ENCODE data around the gene HADHA.

Gene HADHA

DNA sequence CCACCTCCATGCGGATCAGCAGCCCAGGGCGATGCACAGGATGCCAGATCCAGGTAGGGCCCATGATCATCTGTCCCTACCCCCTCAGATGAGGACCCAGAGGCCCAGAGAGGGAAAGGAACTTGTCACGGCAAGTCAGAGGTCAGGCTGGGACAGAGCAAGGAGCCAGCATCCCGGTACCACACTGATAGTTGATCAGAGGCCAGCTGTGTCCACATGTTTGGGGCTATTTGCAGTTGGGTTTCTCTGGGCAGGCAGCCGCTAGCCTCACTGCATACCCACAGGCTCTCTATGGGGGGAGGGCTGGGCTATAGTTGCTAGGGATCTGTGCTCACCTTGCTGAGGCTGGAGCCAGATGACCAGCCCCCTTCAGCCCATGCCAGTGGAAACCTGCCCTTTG lies 62.0 kb downstream of the HADHA start:
- no peak for DNase-seq (ENCODE audit: extremely low read depth, insufficient read length)
- no peaks in the 10 kb centered on the region for H3K36me3 ChIP-seq (ENCODE audit: control insufficient read depth, insufficient read depth, low read length)
- no peak overlapping the region for H3K4me3 ChIP-seq (replicated peaks; ENCODE audit: low read depth, low read length)
- H3K27me3 ChIP-seq (replicated peaks; ENCODE audit: control insufficient read depth, insufficient read depth, low read length) = no peaks in the 10 kb centered on the region; the same call in none of the 2 replicates
- TF ChIP-seq, protein P1, sequence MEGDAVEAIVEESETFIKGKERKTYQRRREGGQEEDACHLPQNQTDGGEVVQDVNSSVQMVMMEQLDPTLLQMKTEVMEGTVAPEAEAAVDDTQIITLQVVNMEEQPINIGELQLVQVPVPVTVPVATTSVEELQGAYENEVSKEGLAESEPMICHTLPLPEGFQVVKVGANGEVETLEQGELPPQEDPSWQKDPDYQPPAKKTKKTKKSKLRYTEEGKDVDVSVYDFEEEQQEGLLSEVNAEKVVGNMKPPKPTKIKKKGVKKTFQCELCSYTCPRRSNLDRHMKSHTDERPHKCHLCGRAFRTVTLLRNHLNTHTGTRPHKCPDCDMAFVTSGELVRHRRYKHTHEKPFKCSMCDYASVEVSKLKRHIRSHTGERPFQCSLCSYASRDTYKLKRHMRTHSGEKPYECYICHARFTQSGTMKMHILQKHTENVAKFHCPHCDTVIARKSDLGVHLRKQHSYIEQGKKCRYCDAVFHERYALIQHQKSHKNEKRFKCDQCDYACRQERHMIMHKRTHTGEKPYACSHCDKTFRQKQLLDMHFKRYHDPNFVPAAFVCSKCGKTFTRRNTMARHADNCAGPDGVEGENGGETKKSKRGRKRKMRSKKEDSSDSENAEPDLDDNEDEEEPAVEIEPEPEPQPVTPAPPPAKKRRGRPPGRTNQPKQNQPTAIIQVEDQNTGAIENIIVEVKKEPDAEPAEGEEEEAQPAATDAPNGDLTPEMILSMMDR (IDR thresholded peaks at IDR 0.05; ENCODE audit: insufficient read depth, low read length, poor library complexity, severe bottlenecking) = no peak

DNA sequence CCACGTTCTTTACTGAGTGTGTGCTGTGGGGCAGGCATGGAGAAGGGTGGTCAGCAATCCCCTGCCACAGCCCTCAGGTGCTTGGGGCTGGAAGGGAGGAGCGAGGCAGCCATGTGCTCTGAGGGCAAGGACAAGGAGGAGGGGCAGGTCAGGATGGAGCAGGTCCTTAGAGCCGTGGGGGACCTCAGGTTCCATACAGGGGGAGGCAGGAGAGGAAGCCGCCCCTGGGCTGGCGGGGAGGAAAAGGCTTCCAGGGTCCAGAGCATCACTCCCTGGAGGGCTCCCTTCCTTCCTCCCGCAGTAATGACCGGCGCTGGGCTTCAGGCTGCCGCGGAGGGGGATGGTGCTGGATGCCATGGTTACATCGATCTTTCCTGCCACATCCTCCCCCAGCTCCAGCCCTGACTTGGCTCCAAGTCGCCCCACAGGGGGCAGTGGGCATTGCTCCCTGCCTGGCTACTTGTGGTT lies 65.0 kb downstream of the HADHA start:
- TF ChIP-seq, protein P1 (IDR thresholded peaks at IDR 0.05; ENCODE audit: insufficient read depth, low read length, poor library complexity, severe bottlenecking) = no peak
- Histone ChIP-seq H3K4me3 (replicated peaks; ENCODE audit: low read depth, low read length) (no peak overlapping the region), H3K36me3 (ENCODE audit: control insufficient read depth, insufficient read depth, low read length) (no peaks in the 10 kb centered on the region), H3K27me3 (replicated peaks; ENCODE audit: control insufficient read depth, insufficient read depth, low read length) (no peaks in the 10 kb centered on the region; the same call in 1 of the 2 replicates)
- no peak for DNase-seq (ENCODE audit: extremely low read depth, insufficient read length)

DNA sequence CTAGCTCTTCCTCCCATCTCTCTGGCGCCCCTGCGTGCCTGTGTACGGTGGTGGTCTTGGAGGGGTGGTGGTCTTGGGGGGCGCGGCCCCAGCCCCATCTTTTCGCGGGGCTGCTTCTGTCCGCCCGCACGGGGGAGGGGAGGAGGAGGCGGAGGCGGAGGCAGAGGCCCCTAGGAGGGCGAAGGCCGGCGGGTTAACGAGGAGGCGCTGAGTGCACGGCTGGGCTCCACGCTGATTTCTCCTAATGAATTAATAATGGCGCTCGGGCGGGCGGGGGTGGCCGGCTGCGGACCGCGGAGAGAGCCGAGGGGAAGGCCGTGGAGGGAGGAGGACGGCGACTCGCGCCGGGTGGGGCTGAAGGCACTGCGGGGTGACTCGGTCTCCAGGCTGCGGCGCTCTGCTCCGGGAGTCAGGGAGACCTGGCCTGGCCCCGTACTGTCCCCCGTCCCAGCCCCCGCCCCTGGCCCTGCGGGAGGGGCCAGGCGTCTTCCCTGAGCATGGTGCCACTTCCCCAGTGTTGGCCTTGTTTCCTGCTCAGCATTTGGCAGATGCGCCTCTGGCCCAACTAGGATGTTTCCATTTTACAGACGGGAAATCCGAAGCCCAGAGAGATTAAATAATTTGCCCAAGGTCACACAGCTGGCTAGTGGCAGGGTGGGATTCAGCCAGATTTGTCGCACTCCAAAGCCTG lies 65.5 kb downstream of the HADHA start:
- DNase-seq (ENCODE audit: extremely low read depth, insufficient read length) = no peak
- TF ChIP-seq, protein P1 (IDR thresholded peaks at IDR 0.05; ENCODE audit: insufficient read depth, low read length, poor library complexity, severe bottlenecking) = no peak
- Histone ChIP-seq H3K27me3 (replicated peaks; ENCODE audit: control insufficient read depth, insufficient read depth, low read length) (no peaks in the 10 kb centered on the region; the same call in 1 of the 2 replicates), H3K4me3 (replicated peaks; ENCODE audit: low read depth, low read length) (peak overlapping the region; percentile 50), H3K36me3 (ENCODE audit: control insufficient read depth, insufficient read depth, low read length) (no peaks in the 10 kb centered on the region)

DNA sequence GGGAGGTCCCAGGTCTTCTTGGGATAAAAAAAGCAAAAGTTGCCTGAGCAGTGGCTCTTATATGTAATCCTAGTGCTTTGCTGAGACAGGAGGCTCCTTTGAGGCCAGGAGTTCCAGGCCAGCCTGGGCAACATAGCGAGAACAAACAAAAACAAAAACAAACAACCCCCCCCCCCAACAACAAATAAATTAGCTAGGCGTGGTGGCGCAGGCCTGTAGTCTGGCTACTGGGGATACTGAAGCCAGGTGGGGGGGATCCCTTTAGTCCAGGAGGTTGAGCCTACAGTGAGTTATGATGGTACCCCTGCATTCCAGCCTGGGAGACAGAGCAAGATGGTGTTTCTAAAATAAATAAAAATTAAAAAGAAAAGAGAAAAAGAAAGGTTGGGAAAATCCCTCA lies 66.2 kb downstream of the HADHA start:
- no peaks in the 10 kb centered on the region for H3K36me3 ChIP-seq (ENCODE audit: control insufficient read depth, insufficient read depth, low read length)
- H3K27me3 ChIP-seq (replicated peaks; ENCODE audit: control insufficient read depth, insufficient read depth, low read length) = no peaks in the 10 kb centered on the region; the same call in 1 of the 2 replicates
- TF ChIP-seq, protein P1 (IDR thresholded peaks at IDR 0.05; ENCODE audit: insufficient read depth, low read length, poor library complexity, severe bottlenecking) = no peak
- DNase-seq (ENCODE audit: extremely low read depth, insufficient read length) = no peak
- no peak overlapping the region; the same call in 1 of the 2 replicates for H3K4me3 ChIP-seq (replicated peaks; ENCODE audit: low read depth, low read length)

DNA sequence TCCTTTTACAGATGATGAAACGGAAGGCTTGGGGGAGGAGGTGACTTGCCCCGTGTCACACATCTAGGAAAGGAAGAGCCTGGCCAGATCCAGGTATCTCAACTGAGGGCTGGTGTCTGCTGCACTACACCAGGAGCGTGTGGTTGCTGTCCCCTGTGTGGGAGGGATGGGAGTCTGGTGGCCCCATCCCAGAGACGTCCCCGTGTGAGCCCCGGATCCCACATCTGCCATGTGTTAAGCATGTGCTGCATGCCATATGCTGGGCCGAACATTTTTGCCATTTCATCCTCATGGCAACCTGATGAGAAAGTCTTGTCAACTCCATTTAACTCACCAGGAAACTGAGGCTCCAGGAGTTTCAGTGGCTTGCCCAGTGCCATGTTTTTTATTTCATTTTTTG lies 67.3 kb downstream of the HADHA start:
- no peak for DNase-seq (ENCODE audit: extremely low read depth, insufficient read length)
- Histone ChIP-seq H3K27me3 (replicated peaks; ENCODE audit: control insufficient read depth, insufficient read depth, low read length) (no peaks in the 10 kb centered on the region; the same call in 1 of the 2 replicates), H3K4me3 (replicated peaks; ENCODE audit: low read depth, low read length) (no peak overlapping the region), H3K36me3 (ENCODE audit: control insufficient read depth, insufficient read depth, low read length) (no peaks in the 10 kb centered on the region)
- TF ChIP-seq, protein P1 (IDR thresholded peaks at IDR 0.05; ENCODE audit: insufficient read depth, low read length, poor library complexity, severe bottlenecking) = no peak

All from GM06990 (cell line).